ENCODE measurements around the gene CAPN3.
"Not testable (repeated sequence)": the region's sequence is repeated elsewhere in the genome, so short reads cannot be mapped to it uniquely, and the experiment has no call there.

CAPN3 gene

GRCh38 chr15:42335074-42335473 is 24.2 kb upstream of the CAPN3 start:
- TF ChIP-seq TAF1 (IDR thresholded peaks at IDR 0.05; ENCODE audit: low read depth, low read length): no peak
- no peak for TF ChIP-seq POLR2AphosphoS5 (IDR thresholded peaks at IDR 0.05; ENCODE audit: low read depth, low read length)
- no peak for TF ChIP-seq PAX5 (IDR thresholded peaks at IDR 0.05; ENCODE audit: insufficient read depth, low read length, severe bottlenecking)
- no peak for TF ChIP-seq SPI1 (IDR thresholded peaks at IDR 0.05; ENCODE audit: low read depth, low read length)
- TF ChIP-seq POU2F2 (IDR thresholded peaks at IDR 0.05; ENCODE audit: low read depth, low read length): no peak
- FAIRE-seq (no peak), DNase-seq (ENCODE audit: insufficient read length, low spot score) (no peak)

- DNase-seq (ENCODE audit: insufficient read length, low spot score); FAIRE-seq: not testable (repeated sequence)
Measured at GRCh38 chr15:42336650-42337049, 22.7 kb upstream of the CAPN3 start.

- FAIRE-seq; DNase-seq (ENCODE audit: insufficient read length, low spot score): not testable (repeated sequence)
Measured at GRCh38 chr15:42337104-42337503, 22.2 kb upstream of the CAPN3 start.

GRCh38 chr15:42338500-42338899 is 20.8 kb upstream of the CAPN3 start:
- FAIRE-seq (no peak), DNase-seq (ENCODE audit: insufficient read length, low spot score) (no peak)
- TF ChIP-seq POU2F2 (IDR thresholded peaks at IDR 0.05; ENCODE audit: low read depth, low read length) (no peak), PAX5 (IDR thresholded peaks at IDR 0.05; ENCODE audit: insufficient read depth, low read length, severe bottlenecking) (no peak), POLR2A (IDR thresholded peaks at IDR 0.05; ENCODE audit: low read depth, low read length) (no peak), TAF1 (IDR thresholded peaks at IDR 0.05; ENCODE audit: low read depth, low read length) (no peak), POLR2AphosphoS5 (IDR thresholded peaks at IDR 0.05; ENCODE audit: low read depth, low read length) (no peak), SPI1 (IDR thresholded peaks at IDR 0.05; ENCODE audit: low read depth, low read length) (no peak)

- no peak for DNase-seq (ENCODE audit: insufficient read length, low spot score)
- no peak for FAIRE-seq
Measured at GRCh38 chr15:42343596-42344232, 15.6 kb upstream of the CAPN3 start.

GRCh38 chr15:42344763-42345162 is 14.5 kb upstream of the CAPN3 start:
- no peak for FAIRE-seq
- DNase-seq (ENCODE audit: insufficient read length, low spot score): no peak
- TF ChIP-seq POLR2AphosphoS5 (IDR thresholded peaks at IDR 0.05; ENCODE audit: low read depth, low read length): no peak
- no peak for TF ChIP-seq POLR2A (IDR thresholded peaks at IDR 0.05; ENCODE audit: low read depth, low read length)
- no peak for TF ChIP-seq PAX5 (IDR thresholded peaks at IDR 0.05; ENCODE audit: insufficient read depth, low read length, severe bottlenecking)
- no peak for TF ChIP-seq POU2F2 (IDR thresholded peaks at IDR 0.05; ENCODE audit: low read depth, low read length)

More at GRCh38 chr15:42343596-42344232, 15.6 kb upstream of the CAPN3 start:
- no peak for TF ChIP-seq TAF1 (IDR thresholded peaks at IDR 0.05; ENCODE audit: low read depth, low read length)
- no peak for TF ChIP-seq POLR2AphosphoS5 (IDR thresholded peaks at IDR 0.05; ENCODE audit: low read depth, low read length)
- TF ChIP-seq POLR2A (IDR thresholded peaks at IDR 0.05; ENCODE audit: low read depth, low read length): no peak
- no peak for TF ChIP-seq SPI1 (IDR thresholded peaks at IDR 0.05; ENCODE audit: low read depth, low read length)
- no peak for TF ChIP-seq POU2F2 (IDR thresholded peaks at IDR 0.05; ENCODE audit: low read depth, low read length)

GRCh38 chr15:42345504-42345903 is 13.8 kb upstream of the CAPN3 start:
- no peak for DNase-seq (ENCODE audit: insufficient read length, low spot score)
- no peak for FAIRE-seq

GRCh38 chr15:42348083-42348482 is 11.2 kb upstream of the CAPN3 start:
- no peak for DNase-seq (ENCODE audit: insufficient read length, low spot score)
- TF ChIP-seq PAX5 (IDR thresholded peaks at IDR 0.05; ENCODE audit: insufficient read depth, low read length, severe bottlenecking) (no peak), POLR2AphosphoS5 (IDR thresholded peaks at IDR 0.05; ENCODE audit: low read depth, low read length) (no peak), POU2F2 (IDR thresholded peaks at IDR 0.05; ENCODE audit: low read depth, low read length) (no peak), POLR2A (IDR thresholded peaks at IDR 0.05; ENCODE audit: low read depth, low read length) (no peak), SPI1 (IDR thresholded peaks at IDR 0.05; ENCODE audit: low read depth, low read length) (no peak), TAF1 (IDR thresholded peaks at IDR 0.05; ENCODE audit: low read depth, low read length) (no peak)
- no peak for FAIRE-seq

More at GRCh38 chr15:42345504-42345903, 13.8 kb upstream of the CAPN3 start:
- TF ChIP-seq TAF1 (IDR thresholded peaks at IDR 0.05; ENCODE audit: low read depth, low read length): no peak
- TF ChIP-seq POLR2AphosphoS5 (IDR thresholded peaks at IDR 0.05; ENCODE audit: low read depth, low read length): no peak
- no peak for TF ChIP-seq PAX5 (IDR thresholded peaks at IDR 0.05; ENCODE audit: insufficient read depth, low read length, severe bottlenecking)
- no peak for TF ChIP-seq SPI1 (IDR thresholded peaks at IDR 0.05; ENCODE audit: low read depth, low read length)
- no peak for TF ChIP-seq POU2F2 (IDR thresholded peaks at IDR 0.05; ENCODE audit: low read depth, low read length)
- no peak for TF ChIP-seq POLR2A (IDR thresholded peaks at IDR 0.05; ENCODE audit: low read depth, low read length)

GRCh38 chr15:42349186-42349585 is 10.1 kb upstream of the CAPN3 start:
- TF ChIP-seq TAF1 (IDR thresholded peaks at IDR 0.05; ENCODE audit: low read depth, low read length) (no peak), POLR2A (IDR thresholded peaks at IDR 0.05; ENCODE audit: low read depth, low read length) (no peak), POU2F2 (IDR thresholded peaks at IDR 0.05; ENCODE audit: low read depth, low read length) (no peak), PAX5 (IDR thresholded peaks at IDR 0.05; ENCODE audit: insufficient read depth, low read length, severe bottlenecking) (no peak), SPI1 (IDR thresholded peaks at IDR 0.05; ENCODE audit: low read depth, low read length) (no peak), POLR2AphosphoS5 (IDR thresholded peaks at IDR 0.05; ENCODE audit: low read depth, low read length) (no peak)
- no peak for DNase-seq (ENCODE audit: insufficient read length, low spot score)
- no peak for FAIRE-seq

GRCh38 chr15:42352401-42352800 is 6.9 kb upstream of the CAPN3 start:
- no peak for TF ChIP-seq PAX5 (IDR thresholded peaks at IDR 0.05; ENCODE audit: insufficient read depth, low read length, severe bottlenecking)
- TF ChIP-seq POLR2A (IDR thresholded peaks at IDR 0.05; ENCODE audit: low read depth, low read length): no peak
- no peak for TF ChIP-seq POU2F2 (IDR thresholded peaks at IDR 0.05; ENCODE audit: low read depth, low read length)
- no peak for TF ChIP-seq SPI1 (IDR thresholded peaks at IDR 0.05; ENCODE audit: low read depth, low read length)
- TF ChIP-seq TAF1 (IDR thresholded peaks at IDR 0.05; ENCODE audit: low read depth, low read length): no peak
- TF ChIP-seq POLR2AphosphoS5 (IDR thresholded peaks at IDR 0.05; ENCODE audit: low read depth, low read length): no peak
- FAIRE-seq (no peak), DNase-seq (ENCODE audit: insufficient read length, low spot score) (no peak)

Measured in GM12891 (cell line).